Brain pericyte (primary cell): ENCODE results near the gene THOC5.
A peak's percentile ranks its signal among the peaks of the same experiment; 100 is the strongest.
"Not testable (repeated sequence)": the region's sequence is repeated elsewhere in the genome, so short reads cannot be mapped to it uniquely, and the experiment has no call there.

Source experiments
- DNase-seq: peaks from one replicate; pipeline ENCODE4 v3.0.0-alpha.2; 2012; ENCODE audit warnings: low read depth, low spot score

The THOC5 gene

GRCh38 chr22:29510542-29510941 lies 43.0 kb downstream of the THOC5 start:
- no peak for DNase-seq

- no peak for DNase-seq
Observed at GRCh38 chr22:29509815-29510214, 43.7 kb downstream of the THOC5 start.

GRCh38 chr22:29509298-29509697 lies 44.3 kb downstream of the THOC5 start:
- DNase-seq = no peak

- DNase-seq = no peak
Observed at GRCh38 chr22:29503811-29504372, 49.7 kb downstream of the THOC5 start.

GRCh38 chr22:29499852-29500251 lies 53.7 kb downstream of the THOC5 start:
- DNase-seq = no peak

- DNase-seq = no peak
Observed at GRCh38 chr22:29493636-29494035, 59.9 kb downstream of the THOC5 start.

- no peak for DNase-seq
Observed at GRCh38 chr22:29491012-29491411, 62.5 kb downstream of the THOC5 start.

- DNase-seq = not testable (repeated sequence)
Observed at GRCh38 chr22:29489127-29489780, 64.3 kb downstream of the THOC5 start.

GRCh38 chr22:29487426-29487986 lies 66.1 kb downstream of the THOC5 start:
- no peak for DNase-seq

GRCh38 chr22:29485448-29485847 lies 68.1 kb downstream of the THOC5 start:
- no peak for DNase-seq

- no peak for DNase-seq
Observed at GRCh38 chr22:29484642-29485041, 68.9 kb downstream of the THOC5 start.

GRCh38 chr22:29483254-29483653 lies 70.3 kb downstream of the THOC5 start:
- no peak for DNase-seq

GRCh38 chr22:29482726-29483125 lies 70.8 kb downstream of the THOC5 start:
- no peak for DNase-seq

GRCh38 chr22:29482253-29482652 lies 71.3 kb downstream of the THOC5 start:
- DNase-seq = no peak

GRCh38 chr22:29481265-29482000 lies 72.1 kb downstream of the THOC5 start:
- no peak for DNase-seq

GRCh38 chr22:29480512-29481264 lies 72.9 kb downstream of the THOC5 start:
- DNase-seq = peak; percentile 11

- DNase-seq = no peak
Observed at GRCh38 chr22:29480262-29480511, 73.4 kb downstream of the THOC5 start.

GRCh38 chr22:29479417-29480261 lies 73.9 kb downstream of the THOC5 start, which contains the start of gene NEFH:
TSS of gene NEFH (plus strand) at chr22:29480218. CDS start at chr22:29480263, 45 bp downstream.
- no peak for DNase-seq

- no peak for DNase-seq
Observed at GRCh38 chr22:29478326-29479276, 75.0 kb downstream of the THOC5 start.

- no peak for DNase-seq
Observed at GRCh38 chr22:29477723-29478318, 75.7 kb downstream of the THOC5 start.
